ENCODE data around the gene INSYN1.
"Not testable (repeated sequence)": the region's sequence is repeated elsewhere in the genome, so short reads cannot be mapped to it uniquely, and the experiment has no call there.

Gene INSYN1

GRCh38 chr15:73753250-73754130 lies at the start of gene INSYN1:
INSYN1 (minus strand) TSS chr15:73753351; CDS start chr15:73751130, 2,221 bp downstream.
- no peak for DNase-seq (ENCODE audit: low read depth in 2 of 2)

- no peak for DNase-seq (ENCODE audit: low read depth in 2 of 2)
Measured at GRCh38 chr15:73802431-73803041, 49.4 kb upstream of the INSYN1 start.

- no peak for DNase-seq (ENCODE audit: low read depth in 2 of 2)
Measured at GRCh38 chr15:73800662-73801345, 47.7 kb upstream of the INSYN1 start.

- DNase-seq (ENCODE audit: low read depth in 2 of 2), result no peak
Measured at GRCh38 chr15:73799466-73799865, 46.3 kb upstream of the INSYN1 start.

- no peak for DNase-seq (ENCODE audit: low read depth in 2 of 2)
Measured at GRCh38 chr15:73797366-73798158, 44.4 kb upstream of the INSYN1 start.

GRCh38 chr15:73796331-73796831 lies 43.2 kb upstream of the INSYN1 start:
- no peak for DNase-seq (ENCODE audit: low read depth in 2 of 2)

GRCh38 chr15:73794443-73795133 lies 41.4 kb upstream of the INSYN1 start:
- no peak for DNase-seq (ENCODE audit: low read depth in 2 of 2)

GRCh38 chr15:73792899-73793541 lies 39.9 kb upstream of the INSYN1 start:
- not testable (repeated sequence) for DNase-seq (ENCODE audit: low read depth in 2 of 2)

GRCh38 chr15:73792415-73792814 lies 39.3 kb upstream of the INSYN1 start:
- DNase-seq (ENCODE audit: low read depth in 2 of 2), result no peak

- DNase-seq (ENCODE audit: low read depth in 2 of 2), result no peak
Measured at GRCh38 chr15:73789521-73790240, 36.5 kb upstream of the INSYN1 start.

- no peak for DNase-seq (ENCODE audit: low read depth in 2 of 2)
Measured at GRCh38 chr15:73787621-73788020, 34.5 kb upstream of the INSYN1 start.

GRCh38 chr15:73786538-73786937 lies 33.4 kb upstream of the INSYN1 start:
- no peak for DNase-seq (ENCODE audit: low read depth in 2 of 2)

GRCh38 chr15:73785256-73786014 lies 32.3 kb upstream of the INSYN1 start:
- not testable (repeated sequence) for DNase-seq (ENCODE audit: low read depth in 2 of 2)

- no peak for DNase-seq (ENCODE audit: low read depth in 2 of 2)
Measured at GRCh38 chr15:73784291-73784690, 31.1 kb upstream of the INSYN1 start.

GRCh38 chr15:73782344-73782959 lies 29.3 kb upstream of the INSYN1 start:
- DNase-seq (ENCODE audit: low read depth in 2 of 2), result no peak

- no peak for DNase-seq (ENCODE audit: low read depth in 2 of 2)
Measured at GRCh38 chr15:73781038-73781925, 28.1 kb upstream of the INSYN1 start.

- DNase-seq (ENCODE audit: low read depth in 2 of 2), result no peak
Measured at GRCh38 chr15:73779974-73780373, 26.8 kb upstream of the INSYN1 start.

GRCh38 chr15:73777741-73778140 lies 24.6 kb upstream of the INSYN1 start:
- no peak for DNase-seq (ENCODE audit: low read depth in 2 of 2)

Measured in stimulated activated CD8-positive, alpha-beta memory T cell treated with anti-CD3 and anti-CD28 coated beads, Interleukin-7, amount 100 ng/mL, for 1 hour (primary cell).